Measurements from ENCODE around the gene C1QC. TPM values are rescaled to one million over a fixed set of nuclear protein-coding genes. Genes with fewer than 3 reads are reported as not detected.
A peak's percentile ranks its signal among the peaks of the same experiment; 100 is the strongest.
"Not testable (repeated sequence)": the region's sequence is repeated elsewhere in the genome, so short reads cannot be mapped to it uniquely, and the experiment has no call there.

Gene C1QC
- total RNA-seq, 2 donors from 2014 or later = 121 to 292 TPM

- no peak for DNase-seq
- intact Hi-C loops (cut with DNase I) = no loop called here
- no peak for ATAC-seq
Observed at GRCh38 chr1:22641247-22641646, 2.2 kb upstream of the C1QC start.

DNA sequence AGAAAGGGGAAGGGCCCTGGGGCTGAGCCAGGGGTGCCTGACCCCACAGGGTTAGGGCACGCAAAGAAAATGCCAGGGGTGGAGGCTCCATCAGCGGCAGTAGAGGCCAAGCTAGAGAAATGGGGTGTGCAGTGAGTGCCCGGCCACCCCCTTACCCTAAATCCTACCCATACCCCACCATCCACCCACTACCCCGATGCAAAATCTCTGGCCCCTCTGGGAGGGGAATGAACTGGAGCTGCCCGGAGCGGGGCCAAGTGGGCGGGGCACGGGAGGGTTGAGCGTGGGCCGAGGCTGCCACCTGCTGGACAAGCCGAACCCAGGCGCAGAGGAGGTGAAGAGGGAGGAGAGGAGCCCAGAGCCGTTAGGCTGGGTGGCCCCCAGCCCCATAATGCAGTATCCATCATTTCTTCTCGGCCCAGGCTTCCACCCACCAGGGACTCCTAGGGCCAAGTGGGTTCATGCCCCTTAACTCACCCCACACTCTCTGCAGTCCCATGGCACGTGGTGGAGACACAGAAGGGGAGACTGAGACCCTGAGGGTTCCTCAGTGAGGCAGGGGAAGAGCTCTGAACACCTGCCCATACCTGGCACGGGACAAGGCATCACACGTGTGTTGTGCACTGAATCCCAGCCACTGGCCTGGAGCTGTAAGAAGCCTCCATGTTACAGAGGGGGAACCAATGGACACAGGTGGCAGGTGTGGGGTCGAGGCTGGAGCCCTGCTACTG lies 1.4 kb upstream of the C1QC start:
- ATAC-seq (peak; percentile 79 to 88), DNase-seq (peak; percentile 90)
- intact Hi-C loops (cut with DNase I) = loop anchor here (1.0 to 2.0 kb wide), 2 partner anchors 221 to 222 kb away; no protein-coding TSS in a partner anchor

DNA sequence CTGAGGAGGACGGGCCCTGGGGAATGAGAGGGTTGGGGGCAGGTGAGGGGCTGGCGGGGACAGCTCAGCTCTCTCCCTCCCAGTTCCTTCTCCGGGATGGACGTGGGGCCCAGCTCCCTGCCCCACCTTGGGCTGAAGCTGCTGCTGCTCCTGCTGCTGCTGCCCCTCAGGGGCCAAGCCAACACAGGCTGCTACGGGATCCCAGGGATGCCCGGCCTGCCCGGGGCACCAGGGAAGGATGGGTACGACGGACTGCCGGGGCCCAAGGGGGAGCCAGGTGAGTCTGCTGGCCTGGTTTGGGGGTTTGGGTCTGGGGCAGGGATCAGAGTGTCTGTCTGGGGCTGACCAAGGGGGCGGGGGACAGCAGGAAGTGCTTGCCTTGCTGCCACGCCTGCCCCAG lies 495 bp downstream of the C1QC start:
- DNase-seq = no peak
- intact Hi-C loops (cut with DNase I) = loop anchor here in 1 of 2 donors (2.0 kb wide), 2 partner anchors 217 to 223 kb away; no protein-coding TSS in a partner anchor
- no peak for ATAC-seq

DNA sequence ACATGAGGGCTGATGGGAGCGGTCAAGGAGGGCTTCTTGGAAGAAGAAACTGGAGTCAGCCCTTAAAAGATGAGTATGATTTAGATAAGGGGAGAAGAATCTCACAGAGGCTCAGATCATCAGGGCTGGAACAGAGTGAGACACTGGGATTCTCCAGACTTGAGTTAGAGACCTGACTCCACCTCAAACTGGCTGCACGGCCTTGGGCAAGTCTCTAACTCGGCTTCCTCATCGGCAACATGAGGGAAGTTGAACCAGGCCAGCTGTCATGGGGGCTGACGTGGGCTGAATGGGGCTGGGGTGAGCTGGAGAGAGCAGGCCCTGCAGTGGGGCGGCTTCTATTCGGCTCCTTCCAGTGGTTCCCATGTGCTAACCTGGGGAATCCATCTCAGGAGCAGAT lies 2.5 kb downstream of the C1QC start:
- ATAC-seq = peak in 1 of 2 donors; percentile 11
- intact Hi-C loops (cut with DNase I) = loop anchor here in 1 of 2 donors (2.0 kb wide), 1 partner anchor 219 kb away; no protein-coding TSS in a partner anchor
- DNase-seq = no peak

- ATAC-seq (no peak), DNase-seq (no peak)
- intact Hi-C loops (cut with DNase I) = no loop called here
Observed at GRCh38 chr1:22646384-22646783, 3.0 kb downstream of the C1QC start.

- no peak for ATAC-seq
- DNase-seq = no peak
- intact Hi-C loops (cut with DNase I) = no loop called here
Observed at GRCh38 chr1:22650089-22650693, 6.8 kb downstream of the C1QC start.

DNA sequence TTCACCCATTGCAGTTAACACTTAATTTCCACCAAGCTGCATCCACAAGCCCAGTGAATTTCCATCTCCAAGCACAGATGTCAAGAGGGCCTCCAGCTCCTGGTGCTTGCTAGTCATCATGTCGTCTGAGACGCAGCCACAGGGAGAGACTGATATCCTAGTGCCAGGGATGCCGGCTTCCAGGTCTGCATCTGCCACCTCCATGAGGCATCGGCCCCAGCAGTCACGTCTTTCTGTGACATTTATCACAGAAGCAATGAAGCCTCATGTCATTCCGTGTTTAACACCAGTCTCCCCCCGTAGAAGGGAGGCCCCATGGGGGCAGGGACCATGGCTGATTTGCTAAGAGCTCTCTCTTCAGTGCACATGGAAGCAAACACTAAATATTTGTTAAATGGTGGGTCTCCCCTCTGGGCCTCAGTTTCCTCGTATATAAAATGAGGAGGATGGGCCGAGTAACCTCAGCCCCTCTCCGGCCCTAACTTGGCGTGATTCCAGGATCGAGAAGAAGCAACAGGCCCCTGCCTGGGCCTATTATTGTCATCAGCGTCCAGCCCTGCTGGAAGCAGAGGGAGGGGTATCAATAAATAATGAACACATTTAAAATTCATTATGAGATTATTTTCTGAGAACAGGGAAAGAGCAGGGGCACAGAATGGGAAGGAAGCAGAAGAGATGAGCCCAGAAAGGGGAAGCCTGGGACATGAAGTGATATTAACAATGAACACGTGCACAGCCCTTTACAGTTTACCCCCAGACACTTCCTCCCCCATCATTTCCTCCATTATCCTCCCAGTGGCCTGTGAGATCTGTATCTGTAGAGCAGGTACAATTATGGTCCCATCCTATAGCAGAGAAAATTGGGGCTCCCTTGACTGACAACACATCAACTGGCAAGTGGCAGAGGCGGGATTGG lies 8.8 kb downstream of the C1QC start:
- no peak for DNase-seq
- peak; percentile 50 to 67 for ATAC-seq
- intact Hi-C loops (cut with DNase I) = no loop called here

DNA sequence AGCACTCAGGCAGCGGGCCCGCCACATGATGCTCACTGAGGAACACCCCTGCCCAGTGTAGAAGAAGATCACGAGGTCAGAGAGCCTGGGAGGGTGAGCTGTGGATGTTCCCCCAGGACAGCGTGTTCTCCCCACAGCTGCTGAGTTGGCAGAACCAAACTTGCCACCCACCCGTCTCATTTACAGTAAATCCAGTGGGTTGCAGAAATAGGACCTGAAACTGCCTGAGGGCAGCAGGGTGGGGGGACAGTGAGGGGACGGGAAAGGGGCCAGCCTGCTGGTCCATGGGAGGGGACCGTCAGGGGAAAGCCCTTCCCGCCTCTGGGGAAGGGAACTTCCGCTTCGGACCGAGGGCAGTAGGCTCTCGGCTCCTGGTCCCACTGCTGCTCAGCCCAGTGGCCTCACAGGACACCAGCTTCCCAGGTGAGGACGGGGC lies 9.5 kb downstream of the C1QC start, which contains the start of gene C1QB:
C1QB (plus strand) TSS at position 356 of the 436 bp plus-strand sequence. CDS start 6,227 bp downstream, outside the sequence.
- peak; percentile 45 for DNase-seq
- ATAC-seq = peak; percentile 74 to 84
- intact Hi-C loops (cut with DNase I) = no loop called here

DNA sequence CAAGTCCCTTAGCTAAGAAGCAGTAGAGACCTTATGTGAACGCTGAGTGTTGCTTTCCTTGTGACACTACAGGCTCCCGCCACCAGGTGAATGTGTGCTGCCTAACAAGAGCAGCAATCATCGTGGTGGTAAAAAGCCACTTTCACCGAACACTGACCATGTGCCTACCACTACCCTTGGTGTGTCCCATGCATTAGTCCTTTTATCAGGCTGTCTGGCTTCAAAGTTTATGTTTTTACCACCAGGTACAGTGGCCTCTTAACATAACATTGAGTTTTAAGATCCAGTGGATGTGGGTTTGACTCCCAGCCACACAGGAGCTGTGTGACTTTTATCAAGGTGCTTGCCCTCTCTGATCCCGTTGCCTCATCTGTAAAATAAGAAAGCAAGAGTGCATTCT lies 11.3 kb downstream of the C1QC start:
- intact Hi-C loops (cut with DNase I) = no loop called here
- no peak for ATAC-seq

GRCh38 chr1:22658385-22659163 lies 15.1 kb downstream of the C1QC start:
- intact Hi-C loops (cut with DNase I) = no loop called here
- no peak for DNase-seq
- no peak for ATAC-seq

More for the DNA sequence above, 11.3 kb downstream of the C1QC start:
- DNase-seq = no peak

GRCh38 chr1:22660716-22661241 lies 17.3 kb downstream of the C1QC start:
- no peak for DNase-seq
- ATAC-seq = no peak
- intact Hi-C loops (cut with DNase I) = no loop called here

DNA sequence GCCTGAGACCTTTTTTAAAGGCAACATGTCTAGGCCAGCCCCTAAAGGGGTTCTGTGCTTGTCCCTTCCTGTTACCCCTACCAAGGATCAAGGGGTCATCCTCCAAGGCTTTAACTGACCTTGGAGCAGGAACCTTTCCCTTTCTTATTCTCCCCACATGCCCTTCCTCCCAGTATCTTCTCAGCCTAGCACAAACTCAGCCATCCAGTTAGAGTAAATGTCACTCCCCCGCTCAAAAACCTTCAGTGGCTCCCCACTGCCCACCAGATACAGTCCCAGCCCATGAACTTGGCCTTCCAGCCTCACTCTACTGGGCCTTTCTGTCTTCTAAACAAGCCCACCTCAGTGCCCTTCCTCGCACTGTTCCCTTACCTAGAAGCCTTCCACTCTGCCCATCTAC lies 18.4 kb downstream of the C1QC start:
- intact Hi-C loops (cut with DNase I) = no loop called here

GRCh38 chr1:22662318-22662717 lies 18.9 kb downstream of the C1QC start:
- DNase-seq (no peak), ATAC-seq (peak; percentile 45 to 60)
- intact Hi-C loops (cut with DNase I) = no loop called here

More for the DNA sequence above, 18.4 kb downstream of the C1QC start:
- no peak for DNase-seq
- ATAC-seq = no peak

DNA sequence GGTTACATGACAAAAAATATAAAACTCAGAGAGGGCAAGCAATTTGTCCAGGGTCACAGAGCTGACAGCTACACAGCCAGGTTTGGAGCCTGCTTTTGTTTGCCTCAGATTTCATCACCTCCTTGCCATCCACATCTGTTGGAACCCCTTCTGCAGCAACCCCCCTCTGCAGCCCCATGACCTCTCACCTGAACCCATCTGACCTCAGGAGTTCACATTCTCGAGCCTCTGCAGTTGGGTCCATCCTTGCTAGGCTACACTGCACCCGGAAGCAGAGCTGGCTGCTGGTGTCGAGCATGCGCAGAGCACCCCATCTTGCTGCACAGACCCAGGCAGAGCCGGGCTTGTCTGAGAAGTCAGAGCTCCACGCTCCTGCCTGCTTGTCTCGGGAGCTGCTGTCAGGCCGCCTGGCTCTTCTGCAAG lies 19.6 kb downstream of the C1QC start:
- DNase-seq = no peak
- ATAC-seq = peak in 1 of 2 donors; percentile 17
- intact Hi-C loops (cut with DNase I) = no loop called here

GRCh38 chr1:22665752-22666151 lies 22.3 kb downstream of the C1QC start:
- intact Hi-C loops (cut with DNase I) = no loop called here
- ATAC-seq (peak in 1 of 2 donors; percentile 33), DNase-seq (no peak)

DNA sequence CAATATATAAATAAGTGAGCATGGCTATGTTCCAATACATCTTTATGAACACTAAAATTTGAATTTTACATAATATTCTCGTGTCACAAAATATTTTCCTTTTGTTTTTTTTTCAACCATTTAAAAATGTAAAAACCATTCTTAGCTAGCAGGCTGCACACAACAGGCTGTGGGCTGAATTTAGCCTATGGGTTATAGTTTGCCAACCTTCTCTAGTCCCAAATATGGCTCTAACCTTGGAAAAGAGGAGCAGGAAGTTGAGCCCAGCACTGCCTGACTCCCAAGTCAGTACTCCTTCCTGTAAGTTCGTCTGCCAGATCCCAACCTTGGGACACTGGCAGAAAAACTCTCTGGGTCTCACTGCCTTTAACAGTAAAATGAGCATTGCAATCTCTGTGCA lies 23.0 kb downstream of the C1QC start:
- no peak for ATAC-seq
- intact Hi-C loops (cut with DNase I) = no loop called here
- no peak for DNase-seq

GRCh38 chr1:22668840-22669239 lies 25.4 kb downstream of the C1QC start:
- ATAC-seq; DNase-seq; intact Hi-C loops (cut with DNase I): not testable (repeated sequence)

DNA sequence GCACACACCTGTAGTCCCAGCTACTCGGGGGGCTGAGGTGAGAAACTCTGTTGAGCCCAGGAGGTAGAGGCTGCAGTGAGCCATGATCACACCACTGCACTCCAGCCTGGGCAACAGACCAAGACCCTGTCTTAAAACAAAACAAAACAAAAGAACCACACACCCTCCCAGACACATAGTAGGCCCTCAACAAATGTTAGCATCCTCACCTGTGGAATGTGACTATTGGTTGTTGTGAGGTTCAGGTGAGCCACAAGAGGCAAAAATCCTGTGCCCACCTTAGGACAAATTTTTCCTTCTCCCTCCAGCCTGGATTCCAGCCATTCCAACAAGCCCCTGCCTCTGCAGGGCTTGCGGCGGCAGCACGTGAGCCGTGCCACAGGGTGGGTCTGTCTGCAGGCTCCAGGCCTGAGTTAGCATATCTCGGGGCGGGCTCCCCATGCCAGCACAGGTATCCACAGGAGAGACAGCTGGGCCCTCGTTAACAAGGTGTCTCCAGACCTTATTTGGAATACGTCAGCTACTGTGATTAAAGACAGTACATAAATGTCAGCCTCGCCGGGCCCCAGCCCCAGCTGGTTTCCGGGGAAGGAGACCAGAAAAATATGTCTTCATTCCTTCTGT lies 27.0 kb downstream of the C1QC start:
- no peak for ATAC-seq
- intact Hi-C loops (cut with DNase I) = loop anchor here (5.0 to 10.0 kb wide), 2 partner anchors 262 to 264 kb away; no protein-coding TSS in a partner anchor
- no peak for DNase-seq

Measured in left cardiac atrium (tissue), 4 donors.